ENCODE results near the gene RPN1.
A peak's percentile ranks its signal among the peaks of the same experiment; 100 is the strongest.
"Not testable (repeated sequence)": the region's sequence is repeated elsewhere in the genome, so short reads cannot be mapped to it uniquely, and the experiment has no call there.

RPN1 gene

GRCh38 chr3:128609294-128609693, 41.3 kb downstream of the RPN1 start:
- no peak for DNase-seq (ENCODE audit: low read depth)

- DNase-seq (ENCODE audit: low read depth) = no peak
These were observed 42.9 kb downstream of the RPN1 start for GRCh38 chr3:128607710-128608048.

GRCh38 chr3:128606094-128606493, 44.5 kb downstream of the RPN1 start:
- DNase-seq (ENCODE audit: low read depth) = no peak

GRCh38 chr3:128605091-128606046, 45.2 kb downstream of the RPN1 start:
- DNase-seq (ENCODE audit: low read depth) = no peak

GRCh38 chr3:128603811-128604775, 46.5 kb downstream of the RPN1 start:
- DNase-seq (ENCODE audit: low read depth) = peak; percentile 98

- DNase-seq (ENCODE audit: low read depth) = no peak
These were observed 47.3 kb downstream of the RPN1 start for GRCh38 chr3:128603313-128603712.

- DNase-seq (ENCODE audit: low read depth) = no peak
These were observed 51.5 kb downstream of the RPN1 start for GRCh38 chr3:128598884-128599664.

GRCh38 chr3:128597900-128598299, 52.7 kb downstream of the RPN1 start:
- DNase-seq (ENCODE audit: low read depth) = no peak

GRCh38 chr3:128592864-128593263, 57.8 kb downstream of the RPN1 start:
- no peak for DNase-seq (ENCODE audit: low read depth)

- no peak for DNase-seq (ENCODE audit: low read depth)
These were observed 58.7 kb downstream of the RPN1 start for GRCh38 chr3:128591738-128592426.

GRCh38 chr3:128590948-128591347, 59.7 kb downstream of the RPN1 start:
- no peak for DNase-seq (ENCODE audit: low read depth)

GRCh38 chr3:128589985-128590384, 60.6 kb downstream of the RPN1 start:
- not testable (repeated sequence) for DNase-seq (ENCODE audit: low read depth)

- no peak for DNase-seq (ENCODE audit: low read depth)
These were observed 62.5 kb downstream of the RPN1 start for GRCh38 chr3:128588147-128588546.

GRCh38 chr3:128587391-128587790, 63.2 kb downstream of the RPN1 start:
- DNase-seq (ENCODE audit: low read depth) = no peak

- not testable (repeated sequence) for DNase-seq (ENCODE audit: low read depth)
These were observed 63.7 kb downstream of the RPN1 start for GRCh38 chr3:128586932-128587331.

GRCh38 chr3:128586391-128586790, 64.2 kb downstream of the RPN1 start:
- not testable (repeated sequence) for DNase-seq (ENCODE audit: low read depth)

GRCh38 chr3:128585974-128586373, 64.6 kb downstream of the RPN1 start:
- DNase-seq (ENCODE audit: low read depth) = no peak

GRCh38 chr3:128585189-128585588, 65.4 kb downstream of the RPN1 start:
- DNase-seq (ENCODE audit: low read depth) = peak; percentile 87

GRCh38 chr3:128584412-128585020, 66.1 kb downstream of the RPN1 start:
- DNase-seq (ENCODE audit: low read depth) = no peak

GRCh38 chr3:128581566-128581965, 69.1 kb downstream of the RPN1 start:
- no peak for DNase-seq (ENCODE audit: low read depth)

- no peak for DNase-seq (ENCODE audit: low read depth)
These were observed 70.7 kb downstream of the RPN1 start for GRCh38 chr3:128579927-128580326.
